Panc1 (cell line): ENCODE results near the gene C22orf39. TPM values are rescaled to one million over a fixed set of nuclear protein-coding genes. Genes with fewer than 3 reads are reported as not detected.

Source experiments
- ATAC-seq: fragments of 200-7000 bp; cut with Tn5 transposase; 2 replicates; pipeline ENCODE4 v1.9.1; 2020; ENCODE audit warnings: mild to moderate bottlenecking, moderate library complexity
- BruUV-seq: library from RNA; stranded (reverse); fragments of 400-500 nt; replicated peaks from 2 replicates; lab custom pipeline; 2021; lab: Mats Ljungman, UMichigan
- CTCF ChIA-PET: fragments of 300-600 bp; sonication (Branson Sonifier 250); formaldehyde crosslinking; loops from one replicate; lab custom pipeline; 2022; ENCODE audit warnings: antibody characterized with exemption; lab: Charles Lee
- POLR2A ChIA-PET: fragments of 300-600 bp; sonication (Branson Sonifier 250); formaldehyde crosslinking; loops from one replicate; lab custom pipeline; 2022; ENCODE audit warnings: antibody characterized with exemption; lab: Charles Lee
- DNase-seq: peaks from one replicate; pipeline ENCODE4 v3.0.0-alpha.2; 2010; ENCODE audit warnings: low read depth, low spot score
- H3K27ac ChIP-seq: 2 replicates; pipeline ENCODE4 v1.5.1; 2011; ENCODE audit warnings: mild to moderate bottlenecking, low read length, inconsistent platforms
- H3K27me3 ChIP-seq: fragments of 200-500 bp; sonication (Bioruptor generic); 2 replicates; pipeline ENCODE4 v1.6.0; 2014; ENCODE audit warnings: low read length, inconsistent platforms; ENCODE audit not compliant: control insufficient read depth, insufficient read depth
- H3K36me3 ChIP-seq: fragments of 200-500 bp; sonication (Bioruptor generic); 2 replicates; pipeline ENCODE4 v1.5.1; 2014; ENCODE audit warnings: inconsistent platforms, mild to moderate bottlenecking, low read length, moderate library complexity; ENCODE audit not compliant: control insufficient read depth, insufficient read depth
- H3K4me1 ChIP-seq: 2 replicates; pipeline ENCODE4 v1.5.1; 2011; ENCODE audit warnings: inconsistent platforms, mild to moderate bottlenecking, low read length, moderate library complexity; ENCODE audit not compliant: control insufficient read depth, insufficient read depth
- H3K4me3 ChIP-seq, 2 experiments: 2 replicates each; pipeline ENCODE4 v1.5.1; 2011 to 2012; ENCODE audit warnings: low read depth in 2 of 2, low read length in 2 of 2, mild to moderate bottlenecking in 2 of 2, inconsistent platforms in 1 of 2, moderate library complexity in 1 of 2
- H3K9me3 ChIP-seq: fragments of 200-500 bp; sonication (Bioruptor generic); 2 replicates; pipeline ENCODE4 v1.5.1; 2014; ENCODE audit warnings: low read depth, mild to moderate bottlenecking, inconsistent platforms, low read length, moderate library complexity; ENCODE audit not compliant: control insufficient read depth, insufficient read depth
- CTCF ChIP-seq: fragments of 450-650 bp; IDR thresholded peaks from 2 replicates; pipeline ENCODE4 v1.5.1; 2017; ENCODE audit warnings: mild to moderate bottlenecking
- POLR2AphosphoS5 ChIP-seq: IDR thresholded peaks from 2 replicates; pipeline ENCODE4 v1.6.1; 2012; ENCODE audit warnings: mild to moderate bottlenecking, low read depth, low read length, moderate library complexity
- REST ChIP-seq, 2 experiments: IDR thresholded peaks; 2 replicates each; pipeline ENCODE4 v1.6.1; 2011 to 2012; ENCODE audit warnings: low read depth in 2 of 2, control low read depth in 1 of 2, low read length in 1 of 2, mild to moderate bottlenecking in 1 of 2, moderate library complexity in 1 of 2; ENCODE audit not compliant: insufficient read depth in 1 of 2
- SIN3A ChIP-seq: IDR thresholded peaks from 2 replicates; pipeline ENCODE4 v1.6.1; 2012; ENCODE audit warnings: low read depth, mild to moderate bottlenecking, low read length, moderate library complexity, borderline replicate concordance; ENCODE audit not compliant: insufficient read depth
- TCF7L2 ChIP-seq: IDR thresholded peaks from 2 replicates; pipeline ENCODE4 v1.6.1; 2011; ENCODE audit warnings: mild to moderate bottlenecking, low read depth, low read length, inconsistent platforms
- in situ Hi-C: cut with HindIII; loops from 2 replicates; pipeline ENCODE4 v1.10.0; 2016; ENCODE audit warnings: low sequenced_read_pairs, low pct_unique_long_range_greater_than_20kb
- intact Hi-C: fragments of 100-400 bp; cut with micrococcal nuclease; formaldehyde crosslinking; loops from one replicate; pipeline ENCODE4 v1.10.0; 2022; ENCODE audit not compliant: unreplicated experiment
- total RNA-seq: library from RNA; stranded (reverse); gene quantifications from one replicate; pipeline ENCODE4 v1.2.1, GENCODE V29; 2021; ENCODE audit not compliant: unreplicated experiment

The C22orf39 gene
- total RNA-seq, 1 experiment from 2014 or later: 20.5 TPM

GRCh38 chr22:19483481-19484244 lies 36.2 kb upstream of the C22orf39 start:
- Histone ChIP-seq H3K9me3 (no peaks in the 10 kb centered on the region), H3K4me1 (no peaks in the 10 kb centered on the region), H3K4me3 (no peak overlapping the region), H3K27me3 (no peaks in the 10 kb centered on the region), H3K36me3 (peaks cover 3% of the 10 kb centered on the region), H3K27ac (no peak overlapping the region)
- intact Hi-C loops: no loop called here
- POLR2A ChIA-PET: no interaction called here
- BruUV-seq: no TSS peak
- CTCF ChIA-PET: no interaction called here
- TF ChIP-seq TCF7L2: no peak
- TF ChIP-seq REST (IDR thresholded peaks at IDR 0.05; ENCODE audit: insufficient read depth in 1 of 2, low read depth in 2 of 2, low read length in 1 of 2): no peak
- no peak for TF ChIP-seq CTCF
- TF ChIP-seq SIN3A: no peak
- no peak for TF ChIP-seq POLR2AphosphoS5
- no peak for DNase-seq
- ATAC-seq: no peak
- in situ Hi-C loops: no loop called here

GRCh38 chr22:19482297-19482696 lies 34.8 kb upstream of the C22orf39 start:
- no peaks in the 10 kb centered on the region for H3K27me3 ChIP-seq
- ATAC-seq (no peak), DNase-seq (no peak)
- H3K36me3 ChIP-seq: peaks cover 3% of the 10 kb centered on the region
- peaks cover 2% of the 10 kb centered on the region; the same call in 1 of the 2 replicates for H3K4me1 ChIP-seq
- H3K9me3 ChIP-seq: no peaks in the 10 kb centered on the region
- no peak overlapping the region for H3K27ac ChIP-seq
- ChIA-PET POLR2A (no interaction called here), CTCF (no interaction called here)
- intact Hi-C loops (no loop called here), in situ Hi-C loops (no loop called here)
- no peak overlapping the region for H3K4me3 ChIP-seq
- no TSS peak for BruUV-seq
- TF ChIP-seq REST (IDR thresholded peaks at IDR 0.05; ENCODE audit: insufficient read depth in 1 of 2, low read depth in 2 of 2, low read length in 1 of 2): no peak
- no peak for TF ChIP-seq TCF7L2
- no peak for TF ChIP-seq POLR2AphosphoS5
- no peak for TF ChIP-seq SIN3A
- TF ChIP-seq CTCF: no peak
